ENCODE data around the gene NUP35. TPM values are rescaled to one million over a fixed set of nuclear protein-coding genes. Genes with fewer than 3 reads are reported as not detected.

The NUP35 gene
- total RNA-seq, 1 experiment from 2014 or later, result 14.1 TPM

GRCh38 chr2:183209395-183210028, 85.3 kb downstream of the NUP35 start:
- no peak for DNase-seq (ENCODE audit: low spot score)

Other genes with a start within 250 kb of the NUP35 start
- 43.2 and 45.7 TPM in 2 replicates for gene NCKAP1, start 86.0 kb upstream of the NUP35 start, total RNA-seq (2014; rRNA removed; shearing (Covaris generic))
- 0.37 and 0.51 TPM in 2 replicates for gene DUSP19, start 45.7 kb upstream of the NUP35 start, total RNA-seq (2014; rRNA removed; shearing (Covaris generic))

Measured in HT-29 (cell line).